ELR (cell line): ENCODE measurements around the gene CNIH2.
"Not testable (repeated sequence)": the region's sequence is repeated elsewhere in the genome, so short reads cannot be mapped to it uniquely, and the experiment has no call there.

Experiments
- DNase-seq: peaks from one replicate; pipeline ENCODE4 v3.0.0-alpha.2; 2015; ENCODE audit warnings: low read depth

Gene CNIH2

DNA sequence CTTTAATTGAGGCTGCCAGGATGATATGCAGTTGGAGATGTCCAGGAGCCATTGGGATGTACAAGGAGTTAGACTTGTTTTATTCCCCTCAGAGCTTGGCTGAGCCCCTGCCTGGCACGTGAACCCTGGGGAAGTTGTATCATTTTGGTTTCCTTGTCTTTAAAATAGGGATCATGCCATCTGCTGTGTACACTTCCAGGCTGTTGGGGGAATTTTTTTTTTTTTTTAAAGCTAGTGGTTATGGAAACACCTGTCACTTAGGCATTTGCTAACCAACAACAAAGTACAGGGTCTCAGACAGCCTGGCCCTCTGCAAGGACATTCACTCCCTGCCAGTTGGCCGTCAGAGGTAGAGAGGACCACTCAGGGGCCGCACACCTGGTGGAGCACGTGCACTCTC is 18.0 kb upstream of the CNIH2 start:
- DNase-seq, result no peak

DNA sequence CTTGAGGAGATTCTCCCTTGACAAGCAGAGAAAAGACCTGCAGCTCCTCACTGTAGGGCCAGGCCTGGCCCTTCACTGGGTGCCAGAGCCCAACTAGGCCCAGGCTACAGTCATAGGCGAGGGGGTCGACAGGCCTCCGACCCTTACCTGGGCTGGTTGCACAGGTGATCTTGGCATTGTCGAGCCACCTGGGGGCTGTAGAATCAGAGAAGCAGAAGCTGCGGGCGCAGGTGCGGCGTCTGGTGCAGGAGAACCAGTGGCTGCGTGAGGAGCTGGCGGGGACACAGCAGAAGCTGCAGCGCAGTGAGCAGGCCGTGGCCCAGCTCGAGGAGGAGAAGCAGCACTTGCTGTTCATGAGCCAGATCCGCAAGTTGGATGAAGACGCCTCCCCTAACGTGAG is 16.4 kb upstream of the CNIH2 start:
- no peak for DNase-seq

DNA sequence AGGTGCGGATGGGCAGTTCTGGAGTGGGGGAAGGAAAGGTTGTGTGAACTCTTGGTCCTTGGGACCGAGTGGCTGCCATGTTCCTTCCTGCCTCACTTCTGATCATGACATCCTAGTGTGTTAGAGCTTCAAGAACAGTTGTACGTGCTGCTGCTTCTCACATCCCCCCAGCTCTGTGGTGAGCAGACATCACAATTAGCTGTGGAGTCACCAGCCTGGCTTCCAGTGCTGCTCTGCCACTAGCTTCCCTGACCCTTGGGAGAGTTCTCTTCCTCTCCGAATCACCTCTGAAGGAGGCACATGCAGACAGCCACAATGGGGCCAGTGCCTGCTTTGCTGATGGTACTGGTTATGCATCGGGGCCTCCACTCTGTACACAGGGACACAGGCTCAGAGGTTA is 15.8 kb upstream of the CNIH2 start:
- DNase-seq, result no peak

DNA sequence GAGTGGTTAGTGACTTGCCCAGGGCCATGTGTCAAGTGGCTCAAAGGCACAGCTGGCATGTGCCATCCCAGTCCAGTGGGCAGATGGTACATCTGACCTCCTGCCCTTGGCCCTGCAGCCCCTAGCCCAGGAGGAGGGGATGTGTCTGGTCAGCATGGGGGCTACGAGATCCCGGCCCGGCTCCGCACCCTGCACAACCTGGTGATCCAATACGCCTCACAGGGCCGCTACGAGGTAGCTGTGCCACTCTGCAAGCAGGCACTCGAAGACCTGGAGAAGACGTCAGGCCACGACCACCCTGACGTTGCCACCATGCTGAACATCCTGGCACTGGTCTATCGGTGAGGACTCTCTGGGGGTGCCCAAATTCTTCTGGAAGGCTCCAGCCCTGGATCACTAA is 15.3 kb upstream of the CNIH2 start:
- DNase-seq, result no peak

DNA sequence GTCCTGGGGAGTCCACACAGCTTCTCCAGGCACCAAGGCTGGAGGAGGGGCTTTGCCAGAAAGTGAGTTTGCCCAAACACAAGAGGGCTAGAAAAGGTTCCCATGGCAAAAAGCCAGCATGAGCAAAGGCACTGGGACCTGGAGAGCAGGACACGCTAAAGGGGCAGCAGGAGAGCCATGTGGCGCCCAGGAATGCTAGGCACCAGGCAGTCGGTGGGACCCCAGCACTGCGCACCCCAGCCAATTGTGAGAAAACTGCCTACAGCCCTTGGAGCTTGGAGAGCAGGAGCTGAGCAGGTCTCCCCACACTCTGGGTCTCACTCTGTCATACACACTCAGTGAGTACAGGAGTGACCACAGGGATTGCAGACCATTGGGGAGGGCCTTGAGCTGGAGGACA is 14.7 kb upstream of the CNIH2 start:
- no peak for DNase-seq

DNA sequence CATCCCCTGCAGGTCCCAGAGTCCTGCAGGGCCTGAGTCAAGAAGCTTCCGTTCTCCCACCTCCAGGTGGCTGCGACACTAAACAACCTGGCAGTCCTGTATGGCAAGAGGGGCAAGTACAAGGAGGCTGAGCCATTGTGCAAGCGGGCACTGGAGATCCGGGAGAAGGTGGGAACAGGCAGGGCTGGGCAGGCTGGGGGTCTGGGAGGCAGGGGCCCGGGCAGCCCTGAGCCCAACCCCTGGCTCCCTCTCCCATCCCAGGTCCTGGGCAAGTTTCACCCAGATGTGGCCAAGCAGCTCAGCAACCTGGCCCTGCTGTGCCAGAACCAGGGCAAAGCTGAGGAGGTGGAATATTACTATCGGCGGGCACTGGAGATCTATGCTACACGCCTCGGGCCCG is 14.2 kb upstream of the CNIH2 start:
- DNase-seq, result no peak

DNA sequence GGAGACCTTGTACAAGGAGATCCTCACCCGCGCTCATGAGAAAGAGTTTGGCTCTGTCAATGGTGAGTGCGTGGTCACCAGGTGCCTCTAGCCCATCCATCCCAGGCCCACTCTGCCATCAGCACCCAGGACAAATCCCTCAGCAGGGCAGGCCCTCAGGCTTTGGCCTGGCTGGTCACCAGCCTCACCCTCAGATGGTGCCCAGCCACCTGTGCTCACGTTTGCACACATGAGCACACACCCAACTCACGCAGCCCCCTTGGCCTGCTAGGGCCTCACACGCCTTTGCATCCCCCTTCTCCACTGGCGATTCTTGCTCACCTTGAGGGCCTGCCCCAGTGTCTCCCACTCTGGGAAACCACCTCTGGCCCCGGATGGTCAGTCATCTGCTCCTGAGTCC is 13.6 kb upstream of the CNIH2 start:
- no peak for DNase-seq

DNA sequence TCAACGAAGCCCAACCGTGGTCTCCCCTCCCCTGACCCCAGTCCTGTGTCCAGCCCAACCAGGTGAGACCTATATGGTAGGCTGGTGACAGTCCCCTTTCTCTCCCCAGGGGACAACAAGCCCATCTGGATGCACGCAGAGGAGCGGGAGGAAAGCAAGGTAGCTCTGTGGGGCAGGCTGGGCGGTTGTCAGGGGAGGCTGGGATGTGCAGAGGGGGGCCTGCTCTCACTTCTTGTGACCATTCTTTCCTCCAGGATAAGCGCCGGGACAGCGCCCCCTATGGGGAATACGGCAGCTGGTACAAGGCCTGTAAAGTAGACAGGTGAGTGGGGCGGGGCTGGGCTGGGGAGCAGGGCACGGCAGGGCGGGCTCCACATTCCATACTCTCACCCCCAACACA is 13.1 kb upstream of the CNIH2 start:
- DNase-seq, result peak; percentile 30

DNA sequence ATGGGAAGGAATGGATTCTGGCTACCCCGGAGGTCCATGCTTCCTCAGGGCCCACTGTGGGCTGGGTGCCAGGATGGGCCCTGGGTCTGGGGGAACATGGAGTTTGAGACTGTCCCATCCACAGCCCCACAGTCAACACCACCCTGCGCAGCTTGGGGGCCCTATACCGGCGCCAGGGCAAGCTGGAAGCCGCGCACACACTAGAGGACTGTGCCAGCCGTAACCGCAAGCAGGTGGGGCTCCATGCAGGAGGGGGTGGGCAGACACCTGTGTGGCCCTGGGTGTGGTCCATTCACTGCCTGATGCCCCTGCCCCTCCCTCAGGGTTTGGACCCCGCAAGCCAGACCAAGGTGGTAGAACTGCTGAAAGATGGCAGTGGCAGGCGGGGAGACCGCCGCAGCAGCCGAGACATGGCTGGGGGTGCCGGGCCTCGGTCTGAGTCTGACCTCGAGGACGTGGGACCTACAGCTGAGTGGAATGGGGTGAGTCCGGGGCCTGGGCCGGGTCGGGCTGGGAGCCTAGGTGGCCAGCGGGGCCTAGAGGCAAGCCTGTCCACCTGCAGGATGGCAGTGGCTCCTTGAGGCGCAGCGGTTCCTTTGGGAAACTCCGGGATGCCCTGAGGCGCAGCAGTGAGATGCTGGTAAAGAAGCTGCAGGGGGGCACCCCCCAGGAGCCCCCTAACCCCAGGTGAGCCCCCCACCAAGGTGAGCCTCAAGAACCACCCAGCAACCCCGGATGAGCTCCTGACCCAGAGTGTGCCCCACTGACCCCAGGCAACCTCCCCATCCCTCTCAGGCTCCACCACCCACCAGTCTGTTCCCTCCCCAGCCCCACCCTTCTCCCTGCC is 12.2 kb upstream of the CNIH2 start:
- no peak for DNase-seq

DNA sequence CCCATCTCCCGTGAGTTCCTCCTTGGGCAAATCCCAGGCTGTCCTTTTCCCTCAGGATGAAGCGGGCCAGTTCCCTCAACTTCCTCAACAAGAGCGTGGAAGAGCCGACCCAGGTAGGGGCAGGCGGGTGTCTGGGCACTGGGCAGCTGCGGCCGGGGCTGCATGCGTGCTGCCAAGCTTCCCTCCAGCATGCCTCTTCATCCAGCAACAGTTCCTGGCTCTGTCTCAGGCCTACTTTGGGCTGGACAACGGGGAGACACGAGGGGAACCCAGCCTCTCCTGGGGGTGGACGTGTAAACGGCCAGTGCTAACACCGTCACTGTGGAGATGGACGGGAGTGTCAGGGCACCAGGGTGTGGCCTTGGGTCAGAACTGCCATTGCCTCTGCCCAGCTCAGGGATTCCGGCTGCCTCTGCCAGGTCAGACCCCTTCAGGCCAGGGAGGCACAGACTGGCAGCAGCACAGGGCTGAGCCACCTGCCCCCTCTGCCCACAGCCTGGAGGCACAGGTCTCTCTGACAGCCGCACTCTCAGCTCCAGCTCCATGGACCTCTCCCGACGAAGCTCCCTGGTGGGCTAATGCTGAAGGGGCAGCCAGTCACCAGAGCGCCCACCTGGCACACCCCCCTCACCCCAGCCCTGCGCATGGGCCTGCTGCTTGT is 11.5 kb upstream of the CNIH2 start:
- no peak for DNase-seq

DNA sequence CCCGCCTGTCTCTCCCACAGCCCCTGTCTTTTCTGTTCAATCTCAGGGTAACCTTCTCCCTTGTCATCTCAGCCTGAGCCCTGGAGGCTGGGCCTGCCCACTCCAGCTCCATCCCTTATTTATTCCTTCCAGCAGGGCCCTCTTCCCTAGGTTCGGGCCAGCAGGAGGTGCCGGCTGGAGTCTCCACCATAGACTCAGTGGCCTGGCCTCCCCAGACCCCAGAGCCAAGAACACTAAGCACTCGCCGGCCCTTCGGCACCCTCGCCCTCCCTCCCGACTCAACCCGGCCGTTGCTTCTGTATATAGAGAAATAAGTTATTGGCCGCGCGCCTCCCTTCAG is 11.0 kb upstream of the CNIH2 start:
- DNase-seq, result no peak

DNA sequence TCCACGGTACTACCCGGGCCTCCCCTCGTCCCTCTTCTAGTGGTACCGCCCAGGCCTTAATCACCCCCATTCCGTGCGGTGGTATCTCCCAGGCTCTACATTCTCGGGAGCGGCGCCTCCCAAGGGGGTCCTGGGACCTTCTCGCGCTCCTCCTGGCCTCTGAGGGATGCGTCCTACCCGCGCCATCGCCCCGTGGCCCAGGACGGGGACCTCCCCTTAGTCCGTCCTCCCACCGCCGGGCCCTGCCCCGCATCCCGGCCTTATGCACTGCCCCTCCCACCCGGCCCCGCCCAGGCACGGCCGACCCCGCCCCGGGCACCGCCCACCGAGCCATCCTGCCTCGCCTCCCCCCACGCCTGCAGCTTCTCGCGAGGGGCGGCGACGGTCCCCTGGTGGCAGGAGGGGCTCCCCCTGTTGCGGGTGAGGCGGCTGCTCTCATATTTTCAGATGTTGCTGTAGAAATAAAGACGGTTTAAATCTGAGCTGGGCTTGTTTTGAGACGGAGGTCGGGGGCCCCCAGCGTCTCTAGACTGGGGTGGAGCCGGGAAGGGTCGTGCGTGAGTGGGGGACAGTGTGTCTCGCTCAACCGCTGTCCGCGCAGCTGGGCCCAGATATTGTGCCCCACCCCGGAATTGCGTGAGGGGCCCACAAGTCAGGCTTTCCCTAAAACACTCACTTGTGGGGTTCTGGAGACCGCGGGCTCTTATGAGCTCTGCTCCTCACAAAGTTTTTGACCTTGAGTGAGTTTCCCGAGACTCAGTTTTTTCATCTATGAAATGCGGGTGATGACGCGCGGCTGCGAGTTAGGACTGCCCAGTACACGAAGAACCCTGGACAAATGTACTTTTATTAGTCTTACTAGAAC is 10.4 kb upstream of the CNIH2 start:
- DNase-seq, result peak; percentile 87

DNA sequence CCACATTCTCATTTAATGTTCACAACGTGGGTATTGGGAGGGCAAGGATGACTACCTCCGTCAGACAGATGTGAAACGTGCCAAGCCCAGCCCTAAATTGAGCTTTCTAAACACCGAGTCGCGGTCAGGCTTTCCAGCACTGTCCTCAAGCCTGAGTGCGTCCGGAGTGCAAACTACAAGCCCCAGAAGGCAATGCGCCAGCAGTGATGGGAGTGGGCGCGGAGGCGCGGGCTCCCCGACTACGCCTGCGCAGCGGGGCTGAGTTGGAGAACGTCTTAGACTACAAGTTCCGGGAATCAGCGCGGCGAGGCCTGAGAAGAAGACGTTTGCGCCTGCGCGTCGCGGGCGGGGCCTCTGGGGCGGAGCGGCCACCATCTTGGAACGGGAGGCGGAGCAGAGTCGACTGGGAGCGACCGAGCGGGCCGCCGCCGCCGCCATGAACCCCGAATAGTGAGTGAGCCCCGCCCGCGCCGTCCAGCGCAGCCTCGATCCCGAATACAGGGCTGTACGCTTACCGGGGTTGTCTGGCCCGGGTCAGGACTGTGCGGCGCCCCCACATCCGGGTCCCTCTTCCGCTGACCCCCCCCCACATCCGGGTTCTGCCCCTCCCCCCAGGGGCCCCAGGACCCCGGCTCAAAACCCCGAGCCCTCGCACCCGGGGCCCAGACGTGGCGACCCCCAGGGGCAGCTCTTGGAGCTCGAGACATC is 9.6 kb upstream of the CNIH2 start, which contains the start of gene RAB1B:
Gene RAB1B, plus strand, starts transcription at position 396 of the 708 bp plus-strand sequence. Its CDS starts 41 bp downstream, at position 437.
- DNase-seq, result peak; percentile 100

DNA sequence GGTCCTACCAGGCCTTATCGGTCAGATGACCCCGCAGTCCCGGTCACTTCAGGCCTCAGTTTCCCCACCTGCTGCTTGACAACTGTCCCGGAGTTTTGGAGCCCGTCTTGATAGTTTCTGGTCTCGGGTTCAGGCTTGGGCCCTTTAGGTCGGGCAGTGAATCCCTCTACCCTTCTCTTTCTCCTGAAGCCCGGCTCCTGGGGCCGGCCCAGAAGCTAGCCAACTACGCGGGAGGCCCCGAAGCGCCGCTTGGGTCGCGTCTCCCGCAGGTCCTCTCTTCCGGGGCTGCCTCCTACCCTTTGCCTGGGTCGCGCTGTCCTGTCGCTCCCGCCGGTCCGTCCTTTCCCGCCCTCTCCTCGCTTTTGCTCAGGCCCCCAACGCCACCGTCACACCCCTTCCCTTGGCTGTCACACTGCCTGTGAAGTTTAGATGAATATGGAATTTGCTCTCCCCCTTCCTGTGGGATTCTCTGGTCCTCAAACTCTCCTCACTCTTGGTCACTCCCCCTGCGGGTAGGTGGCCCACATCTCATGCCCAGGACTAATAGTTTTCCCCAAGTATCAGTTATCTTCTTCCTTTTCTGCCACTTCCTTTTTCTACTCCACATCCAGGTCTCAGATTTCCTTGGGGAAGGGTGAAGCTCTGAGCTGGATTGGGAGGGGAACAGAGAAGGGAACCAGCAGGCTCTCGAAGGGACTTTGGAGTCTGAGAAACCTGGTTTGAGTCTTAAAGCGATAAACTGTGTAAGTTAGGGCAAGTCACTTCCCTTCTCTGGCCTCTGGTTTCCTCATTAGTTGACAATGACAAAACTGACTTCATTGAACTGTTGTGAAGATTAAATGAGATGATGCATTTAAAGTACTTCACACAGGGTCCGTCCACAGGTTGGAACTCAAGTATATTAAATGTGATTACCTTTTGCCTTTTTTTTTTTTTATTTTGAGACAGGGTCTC is 8.7 kb upstream of the CNIH2 start:
- peak; percentile 64 for DNase-seq

DNA sequence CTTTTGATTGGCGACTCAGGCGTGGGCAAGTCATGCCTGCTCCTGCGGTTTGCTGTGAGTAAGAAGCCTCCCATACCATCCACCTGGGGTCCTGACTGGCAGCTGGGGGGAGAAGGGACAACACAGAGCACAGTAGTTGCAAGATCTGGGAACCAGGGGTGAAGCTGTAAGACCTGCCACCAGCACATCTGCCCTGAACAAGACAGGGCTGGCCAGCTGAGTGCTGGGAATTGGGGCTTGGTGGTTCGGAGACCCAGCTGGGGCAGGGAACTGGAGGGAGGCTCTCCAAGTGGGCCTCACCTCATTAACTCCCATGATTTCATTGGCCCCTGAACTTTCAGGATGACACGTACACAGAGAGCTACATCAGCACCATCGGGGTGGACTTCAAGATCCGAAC is 6.2 kb upstream of the CNIH2 start:
- no peak for DNase-seq

DNA sequence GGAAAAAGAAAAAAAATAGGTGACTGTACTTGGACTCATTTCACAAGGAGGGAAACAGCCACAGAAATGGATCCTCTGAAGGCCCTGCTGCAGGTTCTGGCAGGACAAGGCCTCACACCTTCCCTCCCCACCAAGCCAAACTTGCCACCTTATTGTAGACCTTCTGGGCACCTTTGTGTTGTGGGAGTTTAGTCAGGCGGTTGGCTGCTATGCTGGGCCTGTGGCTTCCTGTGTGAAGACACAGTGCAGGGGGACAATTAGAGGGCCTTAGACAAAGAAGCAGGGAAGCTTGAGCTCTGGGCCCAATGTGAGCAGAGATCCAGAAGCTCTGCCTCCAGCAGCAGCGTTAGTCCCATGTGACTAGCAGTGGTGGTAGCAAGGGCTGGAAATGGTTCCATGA is 5.4 kb upstream of the CNIH2 start:
- no peak for DNase-seq

DNA sequence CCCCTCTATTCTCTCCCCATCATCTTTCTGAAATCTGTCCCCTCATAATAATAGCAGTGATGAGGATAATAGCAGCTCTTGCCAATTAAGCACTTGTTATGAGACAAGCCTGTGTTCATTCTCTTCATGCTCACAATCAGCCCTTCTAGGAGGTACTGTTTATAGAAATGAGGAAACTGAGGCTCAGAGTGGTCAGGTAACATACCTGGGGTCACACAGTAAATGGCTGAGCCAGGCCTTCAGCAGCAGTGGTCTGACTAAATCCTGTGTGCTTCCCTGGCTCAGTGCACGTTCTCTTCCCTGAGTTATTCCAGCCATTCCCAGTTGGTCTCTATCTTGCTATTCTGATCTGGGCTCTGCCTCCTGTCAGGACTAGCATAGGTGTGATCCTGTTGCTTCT is 3.8 kb upstream of the CNIH2 start:
- no peak for DNase-seq

DNA sequence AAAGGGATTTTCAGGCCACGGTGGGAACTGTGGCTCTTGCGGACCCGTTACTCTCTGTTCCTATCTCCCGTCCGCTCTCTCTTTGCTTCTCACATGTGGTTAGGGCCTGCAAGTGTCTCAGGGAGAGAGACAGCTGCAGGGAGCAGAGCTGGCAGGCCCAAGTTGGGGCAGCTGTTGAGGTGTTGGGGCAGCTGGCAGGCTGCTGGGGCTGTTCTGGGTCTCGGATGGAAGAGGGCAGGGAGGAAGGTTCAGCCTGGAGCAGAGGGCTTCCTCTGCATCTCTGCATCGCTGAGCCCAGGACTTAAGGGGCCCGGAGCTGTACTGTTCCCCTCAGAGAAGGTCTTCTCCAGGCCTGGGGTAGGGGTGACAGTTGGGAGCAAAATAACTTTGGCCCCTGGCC is 2.6 kb upstream of the CNIH2 start:
- DNase-seq, result no peak

DNA sequence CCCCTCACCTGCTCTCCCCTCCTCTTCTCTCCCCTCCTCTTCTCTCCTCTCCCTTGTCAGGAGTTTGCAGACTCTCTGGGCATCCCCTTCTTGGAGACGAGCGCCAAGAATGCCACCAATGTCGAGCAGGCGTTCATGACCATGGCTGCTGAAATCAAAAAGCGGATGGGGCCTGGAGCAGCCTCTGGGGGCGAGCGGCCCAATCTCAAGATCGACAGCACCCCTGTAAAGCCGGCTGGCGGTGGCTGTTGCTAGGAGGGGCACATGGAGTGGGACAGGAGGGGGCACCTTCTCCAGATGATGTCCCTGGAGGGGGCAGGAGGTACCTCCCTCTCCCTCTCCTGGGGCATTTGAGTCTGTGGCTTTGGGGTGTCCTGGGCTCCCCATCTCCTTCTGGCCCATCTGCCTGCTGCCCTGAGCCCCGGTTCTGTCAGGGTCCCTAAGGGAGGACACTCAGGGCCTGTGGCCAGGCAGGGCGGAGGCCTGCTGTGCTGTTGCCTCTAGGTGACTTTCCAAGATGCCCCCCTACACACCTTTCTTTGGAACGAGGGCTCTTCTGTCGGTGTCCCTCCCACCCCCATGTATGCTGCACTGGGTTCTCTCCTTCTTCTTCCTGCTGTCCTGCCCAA is 1.9 kb upstream of the CNIH2 start:
- no peak for DNase-seq

DNA sequence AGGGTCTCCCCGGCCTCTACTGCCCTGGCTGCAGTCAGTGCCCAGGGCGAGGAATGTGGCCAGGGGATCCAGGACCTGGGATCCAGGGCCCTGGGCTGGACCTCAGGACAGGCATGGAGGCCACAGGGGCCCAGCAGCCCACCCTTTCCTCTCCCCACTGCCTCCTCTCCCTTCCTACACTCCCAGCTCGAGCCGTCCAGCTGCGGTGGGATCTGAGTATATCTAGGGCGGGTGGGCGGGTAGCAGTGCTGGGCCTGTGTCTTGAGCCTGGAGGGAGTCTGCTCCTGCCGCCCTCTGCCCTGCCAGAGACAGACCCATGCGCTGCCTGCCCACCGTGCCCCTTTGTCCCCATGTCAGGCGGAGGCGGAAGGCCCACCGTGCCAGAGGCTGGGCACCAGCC is 1.4 kb upstream of the CNIH2 start:
- DNase-seq, result not testable (repeated sequence)

DNA sequence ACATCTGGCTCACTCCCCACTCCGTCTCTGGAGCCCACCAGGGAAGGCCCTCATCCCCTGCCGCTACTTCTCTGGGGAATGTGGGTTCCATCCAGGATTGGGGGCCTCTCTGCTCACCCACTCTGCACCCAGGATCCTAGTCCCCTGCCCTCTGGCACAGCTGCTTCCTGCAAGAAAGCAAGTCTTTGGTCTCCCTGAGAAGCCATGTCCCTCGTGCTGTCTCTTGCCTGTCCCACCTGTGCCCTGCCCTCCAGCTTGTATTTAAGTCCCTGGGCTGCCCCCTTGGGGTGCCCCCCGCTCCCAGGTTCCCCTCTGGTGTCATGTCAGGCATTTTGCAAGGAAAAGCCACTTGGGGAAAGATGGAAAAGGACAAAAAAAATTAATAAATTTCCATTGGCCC is 911 bp upstream of the CNIH2 start:
- DNase-seq, result not testable (repeated sequence)
